Keratinocyte (primary cell): ENCODE results near the gene CD244. TPM values are rescaled to one million over a fixed set of nuclear protein-coding genes. Genes with fewer than 3 reads are reported as not detected.
A peak's percentile ranks its signal among the peaks of the same experiment; 100 is the strongest.

Experiments used
- DNase-seq: peaks from one replicate; pipeline ENCODE4 v3.0.0-alpha.2; 2011; ENCODE audit warnings: low read depth, missing footprints, low spot score
- FAIRE-seq: peaks from 2 replicates; lab custom pipeline; 2011; peaks lifted over from hg19 to GRCh38; lab: Jason Lieb, UNC
- H2AFZ ChIP-seq: 2 replicates; pipeline ENCODE4 v1.6.0; 2012; ENCODE audit warnings: low read length, control low read depth, inconsistent platforms; ENCODE audit not compliant: control insufficient read depth
- H3K27ac ChIP-seq: 2 replicates; pipeline ENCODE4 v1.5.1; 2011; ENCODE audit warnings: low read length; ENCODE audit not compliant: control insufficient read depth, insufficient read depth
- H3K27me3 ChIP-seq: 3 replicates; pipeline ENCODE4 v1.6.0; 2011; ENCODE audit warnings: low read length; ENCODE audit not compliant: control insufficient read depth, insufficient read depth; ENCODE audit errors: extremely low read depth
- H3K36me3 ChIP-seq, 2 experiments: 2 replicates in 1 of 2; 3 replicates in 1 of 2; pipeline ENCODE4 v1.5.1; 2011; ENCODE audit warnings: low read length in 2 of 2, mild to moderate bottlenecking in 1 of 2; ENCODE audit not compliant: control insufficient read depth in 2 of 2, insufficient read depth in 2 of 2; ENCODE audit errors: extremely low read depth in 1 of 2
- H3K4me1 ChIP-seq: 3 replicates; pipeline ENCODE4 v1.5.1; 2011; ENCODE audit warnings: low read length; ENCODE audit not compliant: control insufficient read depth, insufficient read depth; ENCODE audit errors: extremely low read depth
- H3K4me2 ChIP-seq: 3 replicates; pipeline ENCODE4 v1.6.0; 2011; ENCODE audit warnings: low read depth, low read length; ENCODE audit not compliant: control insufficient read depth, insufficient read depth; ENCODE audit errors: extremely low read depth
- H3K4me3 ChIP-seq, 3 experiments: fragments of 200-600 bp in 1 of 3; sonication (generic) in 1 of 3; 2 replicates in 2 of 3; 3 replicates in 1 of 3; pipeline ENCODE4 v1.5.1; 2011 to 2016; ENCODE audit warnings: low read length in 3 of 3, mild to moderate bottlenecking in 3 of 3, control low read depth in 2 of 3, inconsistent platforms in 1 of 3, low read depth in 1 of 3, mixed read lengths in 1 of 3, mixed run types in 1 of 3, moderate library complexity in 1 of 3; ENCODE audit not compliant: control insufficient read depth in 2 of 3, insufficient read depth in 2 of 3; ENCODE audit errors: extremely low read depth in 1 of 3
- H3K79me2 ChIP-seq: 2 replicates; pipeline ENCODE4 v1.6.0; 2012; ENCODE audit warnings: low read length; ENCODE audit not compliant: control insufficient read depth, insufficient read depth
- H3K9ac ChIP-seq: 3 replicates; pipeline ENCODE4 v1.6.0; 2011; ENCODE audit warnings: low read length; ENCODE audit not compliant: control insufficient read depth, insufficient read depth; ENCODE audit errors: extremely low read depth
- H3K9me1 ChIP-seq: 3 replicates; pipeline ENCODE4 v1.6.0; 2011; ENCODE audit warnings: low read length; ENCODE audit not compliant: control insufficient read depth, insufficient read depth; ENCODE audit errors: extremely low read depth
- H3K9me3 ChIP-seq: 2 replicates; pipeline ENCODE4 v1.5.1; 2012; ENCODE audit warnings: low read depth, low read length; ENCODE audit not compliant: control insufficient read depth
- H4K20me1 ChIP-seq: 3 replicates; pipeline ENCODE4 v1.6.0; 2011; ENCODE audit warnings: low read length; ENCODE audit not compliant: control insufficient read depth, insufficient read depth; ENCODE audit errors: extremely low read depth
- CTCF ChIP-seq, 3 experiments: IDR thresholded peaks in 1 of 3; conservative IDR thresholded peaks in 1 of 3; optimal IDR thresholded peaks in 1 of 3; 2 replicates in 2 of 3; 3 replicates in 1 of 3; pipeline versions ENCODE3 to v1.5.1; 2011; ENCODE audit warnings: low read length in 3 of 3, mild to moderate bottlenecking in 3 of 3, moderate library complexity in 2 of 3, control low read depth in 1 of 3, inconsistent platforms in 1 of 3; ENCODE audit not compliant: insufficient read depth in 2 of 3; ENCODE audit errors: extremely low read depth in 1 of 3
- EZH2 ChIP-seq: IDR thresholded peaks from one replicate; pipeline ENCODE4 v1.6.1; 2012; ENCODE audit warnings: inconsistent platforms, mild to moderate bottlenecking, low read length, moderate library complexity
- dilution Hi-C: fragments of 300-500 bp; cut with MboI; formaldehyde crosslinking; loops from one replicate; pipeline ENCODE4 v1.7.0; 2020; ENCODE audit warnings: low sequenced_read_pairs; ENCODE audit not compliant: extremely low pct_ligation_motif_present
- polyA plus RNA-seq, 5 experiments: library from polyadenylated mRNA; depleted of rRNA in 3 of 5; stranded (reverse) in 3 of 5; stranded (forward) in 1 of 5; unstranded in 1 of 5; fragments of >200 nt; gene quantifications; 1 replicate in 1 of 5; 2 replicates in 3 of 5; 3 replicates in 1 of 5; pipeline versions ENCODE4 v1.2.1 to v1.2.3, GENCODE V29; 2011 to 2012; ENCODE audit warnings: missing spikeins in 2 of 5, low read depth in 1 of 5, low replicate concordance in 1 of 5

Gene CD244
- polyA plus RNA-seq, 1 donor (not counting 4 experiments of a cell fraction or from before 2014, with no cell fraction given) = not detected

- peak; percentile 9 for FAIRE-seq
- TF ChIP-seq EZH2 (no peak), CTCF (optimal IDR thresholded peaks at IDR 0.05 in 1 of 3, IDR thresholded peaks at IDR 0.05 in 1 of 3, conservative IDR thresholded peaks at IDR 0.05 in 1 of 3; ENCODE audit: extremely low read depth in 1 of 3, insufficient read depth in 2 of 3, low read length in 3 of 3) (peak; percentile 81 to 86 (median 84))
Measured at GRCh38 chr1:160830321-160831153, 32.1 kb downstream of the CD244 start.

GRCh38 chr1:160829766-160830165 is 32.9 kb downstream of the CD244 start:
- FAIRE-seq = no peak
- H3K27me3 ChIP-seq = no peaks in the 10 kb centered on the region
- H3K4me2 ChIP-seq = no peak overlapping the region
- H3K9me3 ChIP-seq = no peaks in the 10 kb centered on the region
- TF ChIP-seq CTCF (optimal IDR thresholded peaks at IDR 0.05 in 1 of 3, IDR thresholded peaks at IDR 0.05 in 1 of 3, conservative IDR thresholded peaks at IDR 0.05 in 1 of 3; ENCODE audit: extremely low read depth in 1 of 3, insufficient read depth in 2 of 3, low read length in 3 of 3) = no peak
- TF ChIP-seq EZH2 = no peak
- H3K4me1 ChIP-seq = peaks cover 18% of the 10 kb centered on the region
- H4K20me1 ChIP-seq = no peaks in the 10 kb centered on the region
- no peaks in the 10 kb centered on the region for H3K9me1 ChIP-seq
- no peak overlapping the region for H3K4me3 ChIP-seq
- no peak for DNase-seq
- dilution Hi-C loops = no loop called here
- no peak overlapping the region for H2AFZ ChIP-seq
- H3K9ac ChIP-seq = no peak overlapping the region
- H3K27ac ChIP-seq = no peak overlapping the region
- no peaks in the 10 kb centered on the region for H3K36me3 ChIP-seq
- no peaks in the 10 kb centered on the region for H3K79me2 ChIP-seq

More at GRCh38 chr1:160830321-160831153, 32.1 kb downstream of the CD244 start:
- H3K36me3 ChIP-seq = no peaks in the 10 kb centered on the region
- H3K4me2 ChIP-seq = no peak overlapping the region
- no peaks in the 10 kb centered on the region for H4K20me1 ChIP-seq
- no peaks in the 10 kb centered on the region for H3K79me2 ChIP-seq
- no peaks in the 10 kb centered on the region for H3K27me3 ChIP-seq
- H3K4me1 ChIP-seq = peaks cover 18% of the 10 kb centered on the region
- no peak overlapping the region for H3K27ac ChIP-seq
- no peaks in the 10 kb centered on the region for H3K9me3 ChIP-seq
- no peaks in the 10 kb centered on the region for H3K9me1 ChIP-seq
- dilution Hi-C loops = no loop called here
- no peak overlapping the region for H2AFZ ChIP-seq
- H3K9ac ChIP-seq = no peak overlapping the region
- no peak overlapping the region for H3K4me3 ChIP-seq
- peak; percentile 32 for DNase-seq
